HG03469 (cell line): ENCODE results near the gene CAMP.
"Not testable (repeated sequence)": the region's sequence is repeated elsewhere in the genome, so short reads cannot be mapped to it uniquely, and the experiment has no call there.

Experiments
- ATAC-seq: cut with Tn5 transposase; IDR thresholded peaks from one replicate; pipeline ENCODE4 v1.9.1; 2021; ENCODE audit warnings: mild to moderate bottlenecking, moderate library complexity, moderate number of reproducible peaks; ENCODE audit not compliant: unreplicated experiment

CAMP gene

GRCh38 chr3:48211776-48212175 is 11.5 kb upstream of the CAMP start:
- not testable (repeated sequence) for ATAC-seq

- ATAC-seq, result no peak
Measured at GRCh38 chr3:48214225-48214624, 9.1 kb upstream of the CAMP start.

DNA sequence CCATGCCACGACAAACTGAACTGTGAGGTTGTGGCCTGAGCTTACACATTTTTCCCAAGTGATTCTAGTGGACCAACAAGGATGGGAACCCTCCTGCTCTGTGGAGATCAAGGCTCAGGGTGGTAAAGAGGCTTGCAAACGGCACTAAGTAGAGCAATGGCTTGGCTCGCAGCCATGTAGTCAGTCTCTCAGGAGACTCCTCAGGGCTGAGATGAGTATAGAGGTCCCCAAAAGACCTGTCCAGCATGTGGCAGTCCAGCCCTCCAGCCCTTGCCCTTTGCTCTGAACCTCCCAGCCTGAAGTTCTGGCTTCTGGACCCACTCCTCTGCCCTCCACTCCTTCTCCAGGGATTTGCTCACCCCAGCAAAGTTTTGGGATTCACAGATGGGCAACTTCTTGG is 8.3 kb upstream of the CAMP start:
- ATAC-seq, result no peak

GRCh38 chr3:48215466-48215865 is 7.8 kb upstream of the CAMP start:
- no peak for ATAC-seq

DNA sequence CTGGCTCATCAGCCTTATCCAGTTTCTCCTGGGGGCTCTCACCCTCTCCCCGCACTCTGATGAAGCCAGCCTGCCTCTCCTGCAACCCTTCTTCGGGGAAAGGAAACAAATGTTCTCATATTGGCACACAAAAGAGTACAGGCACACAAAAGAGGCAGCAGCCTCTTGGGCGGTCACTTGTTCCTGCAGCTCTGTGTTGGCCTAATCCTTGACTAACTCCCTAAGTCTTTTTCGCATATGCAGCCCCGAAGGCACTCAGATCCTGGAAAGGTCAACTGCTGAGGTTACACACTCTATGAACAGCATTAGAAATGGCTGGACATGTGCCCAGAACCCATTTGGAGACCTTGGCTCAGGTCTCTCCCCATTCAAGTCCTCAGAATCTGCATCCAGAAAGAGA is 7.4 kb upstream of the CAMP start:
- no peak for ATAC-seq

DNA sequence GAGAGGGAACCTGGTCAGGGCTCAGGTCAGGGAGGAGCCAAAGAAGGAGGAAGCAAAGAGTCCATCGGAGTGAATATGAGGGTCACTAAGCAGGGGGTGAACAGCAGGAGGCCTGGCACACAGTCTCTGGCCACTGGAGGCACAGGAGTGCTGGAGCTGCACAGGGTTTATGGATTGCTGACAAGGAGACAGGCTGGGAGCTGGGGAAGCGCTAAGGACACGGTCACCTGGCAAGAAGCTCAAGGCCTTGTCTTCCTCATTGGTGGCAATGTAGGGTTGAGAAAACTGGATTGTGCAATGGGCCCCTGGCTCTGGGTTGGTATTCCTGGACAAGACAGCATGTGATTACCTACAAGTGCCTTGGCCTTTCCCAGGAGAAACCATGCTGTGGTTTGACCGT is 5.8 kb upstream of the CAMP start:
- no peak for ATAC-seq

- no peak for ATAC-seq
Measured at GRCh38 chr3:48218537-48218936, 4.8 kb upstream of the CAMP start.

GRCh38 chr3:48219543-48219942 is 3.8 kb upstream of the CAMP start:
- ATAC-seq, result no peak

- no peak for ATAC-seq
Measured at GRCh38 chr3:48220746-48221145, 2.5 kb upstream of the CAMP start.

DNA sequence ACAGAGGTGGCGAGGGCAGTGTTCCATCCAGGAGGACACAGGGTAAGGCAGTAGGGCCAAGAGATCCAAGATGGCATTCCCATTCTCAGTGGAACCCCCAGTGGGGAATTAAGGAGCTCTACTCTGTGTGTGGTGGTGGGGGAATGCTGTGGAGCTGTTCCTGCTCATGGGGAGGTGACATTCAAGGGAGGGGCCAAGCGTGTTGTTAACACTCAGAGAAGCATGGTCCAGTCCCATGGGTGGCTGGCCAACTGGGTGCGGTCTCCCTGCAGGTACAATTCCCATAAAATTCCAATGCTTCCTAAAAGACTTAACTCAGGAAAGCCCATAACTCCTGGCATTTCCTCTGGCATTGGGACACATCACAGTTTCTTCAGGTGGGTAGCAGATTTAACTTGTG is 2.3 kb downstream of the CAMP start:
- no peak for ATAC-seq

DNA sequence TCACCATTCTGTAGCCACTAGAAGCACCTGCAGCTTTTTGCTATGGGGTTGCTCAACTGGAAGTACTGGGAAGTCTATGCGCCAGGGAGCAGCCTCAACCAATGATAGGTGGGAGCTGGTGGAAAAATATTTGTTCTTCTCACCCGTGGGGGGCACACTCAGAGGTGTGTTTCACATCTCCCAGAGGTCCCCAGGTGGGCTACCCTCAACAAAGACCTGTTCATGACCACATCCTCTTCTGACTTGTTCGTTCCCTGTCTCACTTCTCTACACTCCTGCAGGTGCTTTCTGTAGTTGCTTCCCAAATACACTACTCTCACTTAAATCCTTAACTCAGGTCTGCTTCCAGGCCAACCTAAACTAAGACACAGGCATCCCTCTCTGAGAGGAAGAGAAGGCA is 3.6 kb downstream of the CAMP start:
- ATAC-seq, result no peak

- ATAC-seq, result no peak
Measured at GRCh38 chr3:48232232-48232631, 8.9 kb downstream of the CAMP start.

GRCh38 chr3:48232734-48233133 is 9.4 kb downstream of the CAMP start:
- ATAC-seq, result no peak

DNA sequence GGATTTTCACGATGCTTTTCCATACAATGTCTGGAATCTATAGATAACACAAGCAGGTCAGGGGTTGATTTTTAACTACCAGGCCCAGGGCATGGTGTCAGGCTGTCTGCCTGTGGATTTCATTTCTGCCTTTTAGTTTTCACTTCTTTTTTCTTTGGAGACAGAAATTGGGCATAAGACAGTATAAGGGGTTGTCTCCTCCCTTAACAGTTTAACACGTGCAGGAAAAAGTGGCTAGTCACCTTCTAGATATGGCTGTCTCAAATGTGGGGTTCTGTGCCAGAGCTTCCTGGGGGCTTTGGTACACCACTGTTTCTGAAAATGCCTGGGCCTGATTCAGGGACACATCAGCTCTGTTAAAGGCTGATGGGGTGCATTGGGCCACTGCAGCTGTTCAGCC is 10.2 kb downstream of the CAMP start:
- ATAC-seq, result no peak

- no peak for ATAC-seq
Measured at GRCh38 chr3:48236531-48236930, 13.2 kb downstream of the CAMP start.

- ATAC-seq, result no peak
Measured at GRCh38 chr3:48238531-48239085, 15.3 kb downstream of the CAMP start.

DNA sequence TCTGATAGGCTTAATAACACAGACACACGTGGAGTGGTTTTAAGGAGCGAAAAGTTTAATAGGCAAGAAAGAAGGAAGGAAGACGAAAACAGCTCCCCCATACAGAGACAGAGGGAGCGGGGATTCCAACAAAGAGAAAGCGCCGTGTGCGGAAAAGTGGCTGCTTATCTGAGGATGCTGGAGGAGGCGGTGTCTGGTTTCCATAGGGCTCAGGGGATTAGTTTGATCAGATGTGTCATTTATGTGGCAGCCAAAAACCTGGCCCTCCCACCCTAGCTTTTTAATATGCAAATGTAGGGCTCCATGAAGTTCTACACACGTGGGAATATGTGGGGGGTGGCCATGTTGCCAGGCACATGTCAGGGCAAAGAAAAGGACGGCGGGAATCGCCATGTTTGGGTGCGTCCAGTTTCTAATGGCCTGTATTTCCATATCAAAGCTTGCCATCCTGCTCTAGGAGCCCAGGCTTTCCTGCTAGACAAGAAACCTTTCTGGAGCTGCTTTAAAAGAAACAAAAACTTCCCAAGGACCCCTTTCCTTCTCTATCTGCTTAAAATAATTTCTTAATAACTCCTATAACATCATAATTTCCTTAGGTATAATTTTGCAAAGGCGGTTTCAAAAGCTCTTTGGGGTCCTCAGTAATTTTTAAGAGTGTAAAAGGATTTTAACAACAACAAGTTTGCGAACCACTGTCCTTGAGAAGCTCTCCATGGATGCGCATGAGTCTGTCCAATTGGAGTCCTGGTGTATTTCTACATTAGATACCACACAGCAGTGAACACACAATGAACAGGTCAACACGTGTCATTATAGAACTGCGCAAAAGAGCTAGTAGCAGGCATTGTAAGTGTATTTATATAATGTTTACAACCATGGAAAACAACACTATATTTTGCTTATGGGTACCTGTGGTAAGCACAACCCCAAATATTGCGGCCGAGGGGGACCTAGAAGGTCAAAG is 17.0 kb downstream of the CAMP start:
- no peak for ATAC-seq

- ATAC-seq, result no peak
Measured at GRCh38 chr3:48241796-48242455, 18.6 kb downstream of the CAMP start.

- ATAC-seq, result no peak
Measured at GRCh38 chr3:48243886-48244285, 20.6 kb downstream of the CAMP start.

DNA sequence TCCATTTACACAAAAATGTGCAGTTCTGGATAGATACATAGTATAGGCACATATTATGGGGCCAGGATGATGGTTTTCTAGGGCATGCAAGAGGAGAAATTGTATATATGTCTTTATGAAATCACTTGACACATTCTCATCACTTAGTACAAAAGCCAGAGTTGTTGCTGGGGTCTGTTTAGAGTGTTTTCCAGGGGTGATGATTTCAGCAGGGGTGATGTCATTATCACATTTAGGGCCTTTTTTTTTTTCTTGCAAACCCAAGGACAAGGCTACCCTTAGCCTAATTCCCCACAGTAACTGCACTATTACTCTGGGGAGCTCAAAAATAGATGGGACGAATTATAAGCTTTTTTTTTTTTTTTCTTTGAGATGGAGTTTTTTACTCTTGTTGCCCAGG is 21.2 kb downstream of the CAMP start:
- no peak for ATAC-seq

DNA sequence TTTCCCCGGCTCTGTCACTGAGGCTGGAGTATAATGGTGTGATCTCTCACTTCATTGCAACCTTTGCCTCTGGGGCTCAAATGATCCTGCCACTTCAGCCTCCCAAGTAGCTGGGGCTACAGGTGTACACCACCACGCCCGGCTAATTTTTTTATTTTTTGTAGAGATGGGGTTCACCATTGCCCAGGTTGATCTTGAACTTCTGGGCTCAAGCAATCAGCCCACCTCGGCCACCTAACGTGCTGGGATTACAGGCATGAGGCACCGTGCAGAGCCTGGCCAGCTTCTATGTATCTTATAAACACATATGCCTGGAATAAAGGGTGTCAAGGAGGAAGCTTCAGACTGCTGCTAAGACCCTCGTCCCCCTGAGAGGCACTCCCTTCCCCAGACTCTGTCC is 21.8 kb downstream of the CAMP start:
- no peak for ATAC-seq

- ATAC-seq, result no peak
Measured at GRCh38 chr3:48247401-48247811, 24.1 kb downstream of the CAMP start.
